Activated naive CD4-positive, alpha-beta T cell treated with anti-CD3 and anti-CD28 coated beads, Interleukin-2, amount 50 U/mL, for 16 hours (primary cell): Measurements from ENCODE around the gene DUS1L.

Experiments
- DNase-seq: peaks from one replicate; pipeline ENCODE4 v3.0.0-alpha.2; 2020

Gene DUS1L

GRCh38 chr17:82022310-82022980, 43.2 kb downstream of the DUS1L start, which contains the start of gene CENPX:
Gene CENPX (minus strand): TSS chr17:82022878. CDS start chr17:82022861, 17 bp downstream.
- DNase-seq, result no peak

GRCh38 chr17:82021900-82022309, 43.7 kb downstream of the DUS1L start:
- no peak for DNase-seq

- DNase-seq, result peak; percentile 60
These were observed 44.3 kb downstream of the DUS1L start for GRCh38 chr17:82021107-82021899.

- DNase-seq, result no peak
These were observed 45.0 kb downstream of the DUS1L start for GRCh38 chr17:82020572-82021106.

- peak; percentile 69 for DNase-seq
These were observed 45.7 kb downstream of the DUS1L start for GRCh38 chr17:82019690-82020571.

GRCh38 chr17:82018989-82019689, 46.5 kb downstream of the DUS1L start:
- DNase-seq, result no peak

- no peak for DNase-seq
These were observed 47.2 kb downstream of the DUS1L start for GRCh38 chr17:82018152-82018988.

- no peak for DNase-seq
These were observed 47.9 kb downstream of the DUS1L start for GRCh38 chr17:82017612-82018151.

- no peak for DNase-seq
These were observed 48.6 kb downstream of the DUS1L start for GRCh38 chr17:82016875-82017459.

GRCh38 chr17:82016061-82016874, 49.3 kb downstream of the DUS1L start:
- DNase-seq, result no peak

GRCh38 chr17:82015311-82015971, 50.2 kb downstream of the DUS1L start:
- DNase-seq, result no peak

- no peak for DNase-seq
These were observed 50.7 kb downstream of the DUS1L start for GRCh38 chr17:82014971-82015310.

GRCh38 chr17:82014432-82014831, 51.2 kb downstream of the DUS1L start:
- DNase-seq, result no peak

GRCh38 chr17:82013772-82014321, 51.8 kb downstream of the DUS1L start:
- no peak for DNase-seq

- no peak for DNase-seq
These were observed 52.3 kb downstream of the DUS1L start for GRCh38 chr17:82013341-82013740.

GRCh38 chr17:82012640-82013295, 52.8 kb downstream of the DUS1L start:
- DNase-seq, result no peak

- no peak for DNase-seq
These were observed 53.4 kb downstream of the DUS1L start for GRCh38 chr17:82012261-82012639.

- no peak for DNase-seq
These were observed 53.9 kb downstream of the DUS1L start for GRCh38 chr17:82011617-82012187.
